Tongue (tissue), 2 donors: ENCODE measurements around the gene INF2. TPM values are rescaled to one million over a fixed set of nuclear protein-coding genes. Genes with fewer than 3 reads are reported as not detected.
"Not testable (repeated sequence)": the region's sequence is repeated elsewhere in the genome, so short reads cannot be mapped to it uniquely, and the experiment has no call there.

Source experiments
- DNase-seq: peaks from one replicate; pipeline ENCODE4 v3.0.0-alpha.2; 2015
- total RNA-seq: library from RNA; depleted of rRNA; stranded (reverse); fragments of >200 nt; gene quantifications from one replicate; pipeline ENCODE4 v1.2.3, GENCODE V29; 2014

INF2 gene
- 39.3 TPM for total RNA-seq

DNA sequence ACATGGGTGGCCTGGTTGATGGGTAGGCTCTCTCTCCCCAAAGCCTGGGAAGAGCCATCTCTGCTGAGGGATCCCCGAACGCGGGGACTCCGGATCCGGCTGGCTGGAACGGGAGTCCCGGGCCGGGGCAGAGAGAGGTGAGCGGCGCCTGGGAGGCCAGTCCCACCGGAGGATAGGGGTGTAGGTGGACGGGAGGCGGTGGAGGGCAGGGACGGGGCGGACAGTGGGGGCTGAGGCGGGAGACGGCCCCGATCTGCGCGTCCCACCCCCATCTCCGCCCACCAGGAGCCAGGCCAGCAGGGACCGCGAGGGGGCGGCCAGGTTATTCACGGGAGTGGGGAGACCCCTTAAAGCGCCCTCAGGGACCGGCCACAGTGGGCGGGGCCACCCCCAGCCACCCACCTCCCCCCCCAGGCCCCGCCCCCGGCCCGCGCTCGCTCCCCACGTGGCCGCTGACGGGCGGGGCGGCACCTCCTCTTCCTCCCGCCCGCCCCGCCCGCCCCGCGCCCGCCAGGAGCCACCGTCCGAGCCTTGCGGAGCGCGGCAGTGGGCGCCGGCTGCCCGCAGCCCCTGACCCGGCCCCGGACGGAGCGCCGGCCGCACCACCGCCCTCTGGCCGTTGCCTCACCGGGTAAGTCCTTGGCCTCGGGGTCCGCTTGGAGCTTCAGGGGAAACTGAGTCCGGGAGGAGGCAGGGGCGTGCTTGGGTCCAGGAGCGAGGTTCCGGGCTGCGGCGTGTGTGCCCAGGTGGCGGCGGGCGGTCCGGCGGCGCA, at the start of gene INF2:
Gene INF2, plus strand, starts transcription at position 510 of the 772 bp plus-strand sequence. CDS start 11,748 bp downstream, outside the sequence.
- peak; percentile 81 for DNase-seq

DNA sequence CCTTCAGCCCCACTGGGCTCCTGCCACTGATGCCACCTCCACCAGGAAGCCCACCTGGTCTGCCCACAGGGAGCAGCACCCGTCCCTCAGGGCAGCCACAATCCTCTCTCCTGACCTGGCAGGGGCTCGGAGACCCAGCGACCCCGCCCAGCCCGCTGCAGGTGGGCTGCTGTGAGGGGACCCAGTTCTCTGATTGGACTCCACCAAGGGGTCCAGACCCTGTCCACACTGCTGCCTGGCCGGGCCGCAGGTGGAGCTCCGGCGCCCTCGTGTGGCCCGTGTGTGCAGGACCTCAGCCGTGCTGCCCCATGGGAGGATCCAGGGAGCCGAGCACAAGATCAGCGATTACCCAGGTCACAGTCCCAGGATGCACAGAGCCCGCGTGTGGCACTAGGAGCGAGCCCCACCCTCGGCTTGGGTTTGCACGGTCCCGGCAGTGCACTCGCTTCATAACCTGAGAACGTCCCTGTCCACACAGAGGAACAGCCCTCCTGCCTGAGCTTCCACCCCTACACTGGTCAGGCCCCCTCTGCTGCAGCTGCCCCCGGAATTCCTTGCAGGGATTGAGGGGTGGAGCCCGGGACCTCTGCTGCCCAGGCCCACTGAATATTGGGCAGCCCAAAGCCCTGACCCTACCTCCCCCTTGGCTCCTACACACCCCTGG, 49.4 kb upstream of the INF2 start:
- peak; percentile 77 for DNase-seq

DNA sequence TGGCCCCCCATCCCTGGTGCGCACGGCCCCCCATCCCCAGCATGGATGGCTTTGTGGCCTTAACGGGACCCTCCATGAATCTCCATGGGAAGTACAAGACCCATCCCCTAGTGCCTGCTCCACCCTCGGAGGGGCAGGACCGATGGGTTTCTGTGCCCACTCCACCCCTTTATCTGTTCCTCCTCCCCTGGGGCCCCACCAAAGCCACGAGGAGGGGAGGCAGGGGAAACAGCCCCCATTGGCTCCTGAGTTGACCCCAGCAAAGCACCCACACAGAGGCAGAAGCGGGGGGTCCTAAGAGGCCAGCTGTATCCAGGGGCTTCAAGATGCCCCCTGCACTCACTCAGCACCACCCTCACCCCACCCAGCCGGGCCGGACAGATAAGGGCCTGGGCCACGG, 48.7 kb upstream of the INF2 start:
- DNase-seq, result no peak

- DNase-seq, result no peak
These were observed 47.5 kb upstream of the INF2 start for GRCh38 chr14:104641753-104642539.

- no peak for DNase-seq
These were observed 46.9 kb upstream of the INF2 start for GRCh38 chr14:104642540-104642868.

DNA sequence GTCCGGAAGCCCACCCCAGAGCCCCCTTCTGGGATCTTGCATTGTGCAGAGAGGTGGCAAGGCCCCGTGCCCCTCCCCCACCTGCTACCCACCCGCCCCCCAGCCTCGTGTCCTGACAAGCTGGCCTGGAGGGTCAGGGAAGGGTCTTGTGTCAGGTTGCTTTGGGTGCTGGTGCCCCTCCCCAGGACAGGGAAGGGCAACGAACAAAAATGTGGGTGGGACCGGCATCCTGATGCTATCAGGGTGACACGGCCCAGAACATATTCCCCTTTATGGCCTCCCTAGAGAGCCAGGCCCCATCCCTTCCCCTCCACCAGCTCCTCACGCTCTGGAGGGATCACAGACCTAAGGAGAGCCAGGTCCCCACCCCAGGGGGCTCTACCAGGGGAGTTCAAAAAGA, 46.1 kb upstream of the INF2 start:
- no peak for DNase-seq

DNA sequence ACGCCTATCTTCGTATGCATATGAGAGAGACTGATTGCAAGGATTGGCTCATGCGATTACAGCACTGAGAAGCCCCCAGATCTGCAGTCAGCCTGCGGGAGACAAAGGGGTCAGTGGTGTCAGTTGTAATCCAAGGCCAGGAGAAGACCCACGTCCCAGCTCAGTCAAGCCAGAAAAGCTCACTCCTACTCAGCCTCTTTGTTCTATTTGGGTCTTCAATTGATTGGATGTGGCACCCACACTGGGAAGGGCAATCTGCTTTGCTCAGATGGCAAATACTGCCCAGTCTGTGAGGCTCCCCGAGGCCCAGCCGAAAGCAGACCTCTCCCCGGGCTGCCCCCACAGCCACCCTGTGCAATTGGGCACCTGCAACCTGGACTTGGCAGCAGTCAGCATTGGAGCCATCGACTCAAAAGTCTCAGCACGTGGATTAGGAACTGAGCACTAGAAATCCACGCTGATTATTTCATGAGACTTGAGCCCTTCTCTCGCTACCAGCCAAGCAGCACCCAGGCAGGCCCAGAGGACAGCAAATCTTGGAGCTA, 45.3 kb upstream of the INF2 start:
- no peak for DNase-seq

GRCh38 chr14:104644656-104645378, 44.6 kb upstream of the INF2 start:
- DNase-seq, result no peak

DNA sequence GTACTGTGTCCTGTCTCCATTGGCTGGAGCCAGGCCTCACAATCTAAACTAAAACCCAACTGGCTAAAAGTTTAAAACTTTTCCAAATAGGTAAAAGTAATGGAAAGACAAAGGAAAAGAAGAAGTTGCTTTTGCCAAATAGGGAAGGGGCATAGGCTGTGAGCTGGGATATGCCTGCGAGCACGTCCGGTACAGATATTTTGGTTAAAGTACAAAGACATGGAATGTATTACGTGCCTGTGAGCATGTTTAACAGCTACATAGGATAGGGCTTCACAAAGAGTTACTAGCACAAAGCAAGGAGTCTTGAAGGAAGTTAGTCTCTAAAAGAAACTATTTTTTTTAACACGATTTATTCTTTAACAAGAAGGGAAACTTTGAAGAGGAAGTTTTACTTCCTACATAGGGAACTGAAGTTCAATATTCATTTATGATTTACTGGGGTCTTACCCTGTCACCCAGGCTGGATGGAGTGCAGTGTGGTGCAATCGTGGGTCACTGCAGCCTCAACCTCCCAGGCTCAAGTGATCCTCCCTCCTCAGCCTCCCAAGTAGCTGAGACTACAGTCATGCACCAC, 41.9 kb upstream of the INF2 start:
- no peak for DNase-seq

DNA sequence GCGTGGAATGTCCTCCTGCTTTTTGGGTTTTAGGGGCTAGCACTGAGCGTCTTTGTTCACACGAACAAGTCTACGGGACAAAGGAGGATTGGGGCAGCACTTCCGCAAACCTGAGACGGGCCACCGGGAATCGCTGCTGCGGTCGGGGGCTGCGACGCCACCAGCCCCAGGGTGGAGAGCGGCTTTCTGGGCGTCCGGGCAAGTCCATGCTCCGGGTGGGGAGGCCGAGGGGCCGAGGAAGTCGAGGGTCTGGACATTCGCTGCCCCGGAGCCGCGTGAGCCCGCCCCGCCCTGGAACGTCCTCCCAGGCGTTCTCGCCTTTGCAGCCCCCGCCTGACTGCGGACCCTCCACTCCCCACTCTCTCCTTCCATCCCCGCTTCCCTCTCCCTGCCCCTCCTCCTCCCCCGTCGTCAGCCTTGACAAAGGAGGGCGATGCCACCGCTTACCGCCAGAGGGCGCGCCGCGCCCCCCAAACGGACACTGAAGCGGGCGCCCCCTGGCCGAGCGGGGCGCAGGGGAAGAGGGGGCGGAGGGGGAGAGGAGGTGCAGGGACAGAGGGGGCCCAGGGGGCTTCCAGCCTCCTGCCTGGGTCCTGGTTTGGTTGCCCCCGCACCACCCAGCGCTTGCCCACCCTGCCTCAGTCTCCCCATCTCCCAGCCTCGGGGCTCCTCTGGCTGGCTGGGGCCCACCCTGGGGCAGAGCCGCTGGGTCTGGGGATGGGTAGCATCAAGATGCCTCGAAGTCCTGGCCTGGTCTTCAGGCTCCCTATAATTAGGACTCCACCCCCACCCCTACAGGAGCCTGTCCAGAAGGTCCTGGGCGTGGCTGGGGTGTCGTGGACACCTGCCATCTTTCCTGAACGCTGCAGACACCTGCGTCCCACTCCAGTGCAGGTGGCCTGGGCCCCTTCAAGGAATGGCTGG, 39.1 kb upstream of the INF2 start:
- peak; percentile 86 for DNase-seq

DNA sequence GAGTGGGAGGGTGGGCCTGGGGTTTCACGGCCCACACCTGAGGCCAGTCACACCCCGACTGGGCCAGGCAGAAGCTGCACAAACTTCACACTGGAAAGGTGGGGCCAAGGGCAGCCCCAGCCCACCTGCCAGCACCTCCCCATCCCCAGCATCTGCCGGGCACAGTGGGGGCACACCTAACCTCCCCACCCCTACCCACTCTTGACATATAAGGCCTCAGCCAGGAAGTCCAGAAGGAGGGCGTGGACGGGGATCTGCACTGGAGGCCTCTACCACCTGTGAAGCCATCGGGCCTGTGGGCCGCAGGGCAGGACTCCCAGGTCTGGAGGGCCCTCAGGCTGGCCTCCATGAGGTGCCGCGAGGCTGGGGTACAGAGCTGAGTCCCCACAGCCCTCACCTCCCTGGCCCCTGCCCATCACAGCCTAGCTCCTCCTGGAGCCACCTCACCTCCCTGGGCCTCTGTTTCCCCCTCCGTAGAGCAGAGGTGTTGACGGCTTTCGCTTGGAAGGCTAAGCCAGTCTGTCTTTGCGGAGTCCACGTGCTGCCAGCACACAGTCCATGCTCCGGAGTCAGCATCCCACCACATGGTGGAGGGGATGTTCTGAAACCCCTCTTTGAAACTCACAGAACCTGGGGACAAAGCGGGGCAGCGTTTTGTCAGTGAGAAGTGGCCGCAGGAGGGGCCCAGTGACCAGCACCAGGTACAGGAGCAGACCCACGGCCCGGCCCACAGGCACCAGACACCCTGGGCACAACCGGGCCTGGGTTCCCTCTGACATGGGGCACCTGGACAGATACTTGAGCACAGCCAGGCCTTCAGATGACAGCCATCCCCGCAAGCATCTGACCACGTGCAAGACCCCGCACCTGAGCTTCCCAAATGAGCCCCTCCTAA, 38.2 kb upstream of the INF2 start:
- DNase-seq, result no peak

- DNase-seq, result no peak
These were observed 37.5 kb upstream of the INF2 start for GRCh38 chr14:104651876-104652260.

- no peak for DNase-seq
These were observed 37.0 kb upstream of the INF2 start for GRCh38 chr14:104652386-104652785.

- not testable (repeated sequence) for DNase-seq
These were observed 36.1 kb upstream of the INF2 start for GRCh38 chr14:104653130-104653920.

GRCh38 chr14:104654119-104654518, 35.3 kb upstream of the INF2 start:
- DNase-seq, result no peak

- no peak for DNase-seq
These were observed 34.1 kb upstream of the INF2 start for GRCh38 chr14:104655128-104655848.

DNA sequence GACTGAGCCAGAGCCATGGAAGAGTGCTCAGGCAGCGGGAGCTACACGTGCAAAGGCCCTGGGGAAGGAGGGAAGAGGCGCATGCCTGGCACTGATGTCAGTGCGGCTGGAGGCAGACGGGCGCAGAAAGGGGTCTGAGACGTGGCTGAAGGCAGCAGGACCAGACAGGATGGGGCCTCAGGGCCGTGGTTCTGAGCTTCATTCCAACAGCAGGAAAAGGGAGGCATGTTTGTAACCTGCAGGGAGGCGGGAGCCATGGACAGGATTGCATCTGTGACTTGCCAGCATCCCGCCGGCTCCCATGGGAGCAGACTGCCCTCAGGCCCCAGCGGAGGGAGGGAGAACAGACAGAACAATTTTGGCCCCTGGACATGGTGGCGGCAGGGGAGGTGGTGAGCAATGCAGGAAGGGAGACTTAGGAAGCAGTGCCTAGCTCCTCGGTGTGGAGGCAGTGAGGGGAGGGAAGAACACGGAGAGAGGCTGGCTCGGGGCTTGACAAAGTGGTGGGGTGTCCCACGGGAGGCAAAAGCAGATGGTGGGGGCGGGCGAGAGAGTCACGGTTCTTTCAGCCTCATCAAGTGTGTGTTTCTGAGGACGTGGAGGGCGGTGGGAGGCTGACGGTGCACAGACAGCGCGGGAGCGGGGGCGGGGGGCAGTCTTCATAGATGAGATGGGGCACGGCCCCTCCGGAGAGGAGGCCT, 33.3 kb upstream of the INF2 start:
- no peak for DNase-seq
